Astrocyte (in vitro differentiated cells and primary cell): ENCODE results near the gene UBE2J2. TPM values are rescaled to one million over a fixed set of nuclear protein-coding genes. Genes with fewer than 3 reads are reported as not detected.

Experiments used
- DNase-seq: peaks from one replicate; pipeline ENCODE4 v3.0.0-alpha.2; 2010; ENCODE audit warnings: low read depth
- FAIRE-seq: peaks from 2 replicates; lab custom pipeline; 2011; peaks lifted over from hg19 to GRCh38; lab: Jason Lieb, UNC
- H2AFZ ChIP-seq: 2 replicates; pipeline ENCODE4 v1.6.0; 2012; ENCODE audit warnings: low read depth, low read length, inconsistent platforms
- H3K27ac ChIP-seq: 2 replicates; pipeline ENCODE4 v1.5.1; 2011; ENCODE audit warnings: low read depth, low read length, inconsistent platforms
- H3K27me3 ChIP-seq: 2 replicates; pipeline ENCODE4 v1.6.0; 2011; ENCODE audit warnings: low read length, inconsistent platforms; ENCODE audit not compliant: insufficient read depth
- H3K36me3 ChIP-seq: 2 replicates; pipeline ENCODE4 v1.5.1; 2011; ENCODE audit warnings: low read length, inconsistent platforms; ENCODE audit not compliant: insufficient read depth
- H3K4me1 ChIP-seq: 2 replicates; pipeline ENCODE4 v1.5.1; 2011; ENCODE audit warnings: low read length, inconsistent platforms; ENCODE audit not compliant: insufficient read depth
- H3K4me2 ChIP-seq: 2 replicates; pipeline ENCODE4 v1.6.0; 2012; ENCODE audit warnings: low read length, inconsistent platforms
- H3K4me3 ChIP-seq: 2 replicates; pipeline ENCODE4 v1.5.1; 2011; ENCODE audit warnings: low read depth, mild to moderate bottlenecking, low read length, inconsistent platforms; ENCODE audit not compliant: insufficient read depth
- H3K79me2 ChIP-seq: 2 replicates; pipeline ENCODE4 v1.6.0; 2012; ENCODE audit warnings: mild to moderate bottlenecking, low read length, inconsistent platforms; ENCODE audit not compliant: insufficient read depth
- H3K9ac ChIP-seq: 2 replicates; pipeline ENCODE4 v1.6.0; 2012; ENCODE audit warnings: mild to moderate bottlenecking, low read length, inconsistent platforms
- H3K9me3 ChIP-seq: 2 replicates; pipeline ENCODE4 v1.5.1; 2012; ENCODE audit warnings: low read depth, mild to moderate bottlenecking, low read length, inconsistent platforms; ENCODE audit not compliant: insufficient read depth
- H4K20me1 ChIP-seq: 2 replicates; pipeline ENCODE4 v1.6.0; 2012; ENCODE audit warnings: low read length, inconsistent platforms; ENCODE audit not compliant: insufficient read depth
- H3K27ac Mint-ChIP-seq: one replicate; pipeline ENCODE4 v1.8.0; 2021; ENCODE audit warnings: mild to moderate bottlenecking, mixed read lengths; ENCODE audit not compliant: unreplicated experiment
- H3K27me3 Mint-ChIP-seq: one replicate; pipeline ENCODE4 v1.8.0; 2021; ENCODE audit warnings: low read depth, mixed read lengths; ENCODE audit not compliant: unreplicated experiment
- H3K36me3 Mint-ChIP-seq: one replicate; pipeline ENCODE4 v1.8.0; 2021; ENCODE audit warnings: low read depth, mixed read lengths; ENCODE audit not compliant: unreplicated experiment
- H3K4me1 Mint-ChIP-seq: one replicate; pipeline ENCODE4 v1.8.0; 2021; ENCODE audit warnings: low read depth, mixed read lengths; ENCODE audit not compliant: unreplicated experiment
- H3K4me3 Mint-ChIP-seq: one replicate; pipeline ENCODE4 v1.8.0; 2021; ENCODE audit warnings: mild to moderate bottlenecking, moderate library complexity, mixed read lengths; ENCODE audit not compliant: unreplicated experiment
- H3K9me3 Mint-ChIP-seq: one replicate; pipeline ENCODE4 v1.8.0; 2021; ENCODE audit warnings: mild to moderate bottlenecking, mixed read lengths; ENCODE audit not compliant: unreplicated experiment
- EZH2 ChIP-seq: IDR thresholded peaks from 2 replicates; pipeline ENCODE4 v1.6.1; 2012; ENCODE audit warnings: mild to moderate bottlenecking, low read length, inconsistent platforms; ENCODE audit not compliant: insufficient read depth
- total RNA-seq: library from RNA; stranded (reverse); gene quantifications from 2 replicates; pipeline ENCODE4 v1.2.1, GENCODE V29; 2021
- TF ChIP-seq, protein P1 (sequence below): IDR thresholded peaks from 2 replicates; pipeline ENCODE4 v1.5.1; 2011; ENCODE audit warnings: low read depth, mild to moderate bottlenecking, inconsistent platforms, low read length, moderate library complexity; ENCODE audit not compliant: insufficient read depth

Gene UBE2J2
- total RNA-seq, 1 donor from 2014 or later, result 67.4 TPM

DNA sequence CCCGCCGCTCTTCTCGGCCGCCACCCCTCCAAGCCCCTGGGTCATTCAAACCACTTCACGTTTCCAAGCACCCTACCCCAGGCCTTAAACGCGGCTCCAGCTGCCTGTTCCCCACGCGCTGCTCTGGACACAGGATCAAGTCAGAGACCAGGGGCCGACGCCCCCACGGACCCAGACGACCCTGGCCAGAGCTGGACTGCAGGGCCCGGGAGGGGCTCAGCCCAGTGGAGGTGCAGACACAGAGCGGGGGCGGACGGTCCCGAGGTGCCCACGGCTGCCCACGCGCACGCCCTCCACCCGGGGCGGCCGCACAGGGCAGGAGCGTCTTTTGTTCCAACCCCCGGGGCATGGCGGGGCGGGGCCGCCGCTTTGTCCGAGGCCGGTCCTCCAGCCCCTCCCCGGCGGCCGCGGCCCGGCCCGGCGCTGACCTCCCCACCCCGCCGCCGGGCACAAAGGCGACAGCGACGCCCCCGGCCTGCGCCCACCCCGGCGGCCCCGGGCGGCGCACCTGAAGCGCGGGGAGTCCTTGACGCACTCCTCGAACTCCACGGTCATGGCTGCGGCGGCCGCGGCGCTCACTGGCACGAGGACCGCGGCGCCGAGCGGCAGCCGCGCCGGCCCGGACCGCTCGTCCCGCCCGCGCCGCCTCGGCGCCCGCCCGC is 33.7 kb upstream of the UBE2J2 start:
- DNase-seq (no peak), FAIRE-seq (no peak)
- Mint-ChIP-seq H3K4me1 (peaks cover 8% of the 10 kb centered on the region), H3K27ac (peak overlapping the region; percentile 91), H3K27me3 (no peaks in the 10 kb centered on the region), H3K9me3 (no peaks in the 10 kb centered on the region), H3K4me3 (peak overlapping the region; percentile 92), H3K36me3 (peaks cover 4% of the 10 kb centered on the region)
- no peak for TF ChIP-seq EZH2
- TF ChIP-seq, protein P1, sequence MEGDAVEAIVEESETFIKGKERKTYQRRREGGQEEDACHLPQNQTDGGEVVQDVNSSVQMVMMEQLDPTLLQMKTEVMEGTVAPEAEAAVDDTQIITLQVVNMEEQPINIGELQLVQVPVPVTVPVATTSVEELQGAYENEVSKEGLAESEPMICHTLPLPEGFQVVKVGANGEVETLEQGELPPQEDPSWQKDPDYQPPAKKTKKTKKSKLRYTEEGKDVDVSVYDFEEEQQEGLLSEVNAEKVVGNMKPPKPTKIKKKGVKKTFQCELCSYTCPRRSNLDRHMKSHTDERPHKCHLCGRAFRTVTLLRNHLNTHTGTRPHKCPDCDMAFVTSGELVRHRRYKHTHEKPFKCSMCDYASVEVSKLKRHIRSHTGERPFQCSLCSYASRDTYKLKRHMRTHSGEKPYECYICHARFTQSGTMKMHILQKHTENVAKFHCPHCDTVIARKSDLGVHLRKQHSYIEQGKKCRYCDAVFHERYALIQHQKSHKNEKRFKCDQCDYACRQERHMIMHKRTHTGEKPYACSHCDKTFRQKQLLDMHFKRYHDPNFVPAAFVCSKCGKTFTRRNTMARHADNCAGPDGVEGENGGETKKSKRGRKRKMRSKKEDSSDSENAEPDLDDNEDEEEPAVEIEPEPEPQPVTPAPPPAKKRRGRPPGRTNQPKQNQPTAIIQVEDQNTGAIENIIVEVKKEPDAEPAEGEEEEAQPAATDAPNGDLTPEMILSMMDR, result no peak
- Histone ChIP-seq H3K4me2 (peak overlapping the region; percentile 88), H3K27ac (peak overlapping the region; percentile 37), H3K27me3 (no peaks in the 10 kb centered on the region), H4K20me1 (peaks cover 70% of the 10 kb centered on the region), H3K9me3 (no peaks in the 10 kb centered on the region), H3K4me1 (peaks cover 41% of the 10 kb centered on the region), H3K36me3 (no peaks in the 10 kb centered on the region), H2AFZ (peak overlapping the region; percentile 56), H3K4me3 (peak overlapping the region; percentile 78), H3K9ac (peak overlapping the region; percentile 79), H3K79me2 (peaks cover 61% of the 10 kb centered on the region)

DNA sequence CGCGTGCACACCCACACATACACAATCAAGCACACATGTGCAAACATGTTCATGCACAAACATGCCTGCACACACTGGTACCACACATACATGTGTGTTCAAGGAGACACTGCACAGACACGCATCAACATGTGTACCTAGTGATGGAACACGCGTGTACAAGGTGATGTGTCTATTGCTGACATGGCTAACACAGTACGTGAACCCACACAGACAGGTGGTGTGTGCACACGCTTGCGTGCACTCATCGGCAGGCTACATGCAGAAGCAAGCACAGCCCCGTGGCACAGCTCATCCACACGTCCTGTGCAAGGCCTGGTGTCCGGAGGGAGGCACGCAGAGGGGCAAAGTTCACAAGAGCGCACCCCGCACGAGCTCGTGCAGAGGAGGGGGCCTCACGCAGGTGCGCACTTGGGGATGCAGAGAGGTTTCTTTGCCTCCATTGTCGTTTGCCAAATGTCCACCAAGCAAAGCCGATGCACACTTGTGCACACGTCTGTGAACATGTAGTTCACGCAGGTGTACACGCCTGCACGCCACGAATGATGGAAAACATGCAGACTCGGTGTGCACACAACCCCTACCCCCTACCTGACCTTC is 33.1 kb upstream of the UBE2J2 start:
- no peaks in the 10 kb centered on the region for H3K27me3 Mint-ChIP-seq
- peaks cover 8% of the 10 kb centered on the region for H3K4me1 Mint-ChIP-seq
- Histone ChIP-seq H3K36me3 (no peaks in the 10 kb centered on the region), H3K9me3 (no peaks in the 10 kb centered on the region), H3K4me1 (peaks cover 41% of the 10 kb centered on the region), H3K27me3 (no peaks in the 10 kb centered on the region), H3K27ac (peak overlapping the region; percentile 37), H3K4me3 (peak overlapping the region; percentile 78), H3K9ac (peak overlapping the region; percentile 79), H4K20me1 (peaks cover 71% of the 10 kb centered on the region), H2AFZ (no peak overlapping the region), H3K79me2 (peaks cover 63% of the 10 kb centered on the region), H3K4me2 (peak overlapping the region; percentile 88)
- TF ChIP-seq, protein P1, result no peak
- no peak for TF ChIP-seq EZH2
- DNase-seq (no peak), FAIRE-seq (no peak)
- H3K4me3 Mint-ChIP-seq, result peak overlapping the region; percentile 92
- H3K9me3 Mint-ChIP-seq, result no peaks in the 10 kb centered on the region
- H3K36me3 Mint-ChIP-seq, result peaks cover 4% of the 10 kb centered on the region
- peak overlapping the region; percentile 91 for H3K27ac Mint-ChIP-seq
